ENCODE results near the gene SPATA16.

GRCh38 chr3:172892158-172892557 is 248.9 kb downstream of the SPATA16 start:
- TF ChIP-seq POGZ (CRISPR knock-in tag; IDR thresholded peaks at IDR 0.05) (no peak), HOXA3 (CRISPR knock-in tag; IDR thresholded peaks at IDR 0.05) (no peak), EP300 (IDR thresholded peaks at IDR 0.05; ENCODE audit: low read depth in 2 of 2, low read length in 2 of 2) (no peak), EP300 (CRISPR knock-in tag; IDR thresholded peaks at IDR 0.05; ENCODE audit: borderline replicate concordance) (no peak), MTA3 (CRISPR knock-in tag; IDR thresholded peaks at IDR 0.05) (no peak), SSRP1 (CRISPR knock-in tag; IDR thresholded peaks at IDR 0.05) (no peak), CTCF (CRISPR knock-in tag; IDR thresholded peaks at IDR 0.05) (no peak), RAD21 (CRISPR knock-in tag; IDR thresholded peaks at IDR 0.05) (no peak), ZBTB7B (CRISPR knock-in tag; IDR thresholded peaks at IDR 0.05) (no peak), ZNF232 (CRISPR knock-in tag; IDR thresholded peaks at IDR 0.05; ENCODE audit: borderline replicate concordance) (no peak), SMARCC2 (IDR thresholded peaks at IDR 0.05) (no peak), POLR2A (IDR thresholded peaks at IDR 0.05; ENCODE audit: insufficient read depth in 1 of 2, low read depth in 2 of 2, low read length in 2 of 2) (no peak)
